WERI-Rb-1 (cell line): ENCODE data around the gene OSBP2.

ENCODE experiments used
- DNase-seq: peaks from one replicate; pipeline ENCODE4 v3.0.0-alpha.2; 2020
- H3K27ac ChIP-seq: fragments of 250-450 bp; sonication (Bioruptor Pico); 2 replicates; pipeline ENCODE4 v1.5.1; 2020; ENCODE audit warnings: mild to moderate bottlenecking, moderate library complexity
- H3K27me3 ChIP-seq: fragments of 250-450 bp; sonication (Bioruptor Pico); 2 replicates; pipeline ENCODE4 v1.5.1; 2021; ENCODE audit warnings: mild to moderate bottlenecking, low read depth, moderate library complexity; ENCODE audit not compliant: insufficient read depth, severe bottlenecking
- H3K36me3 ChIP-seq: fragments of 250-450 bp; sonication (Bioruptor Pico); 2 replicates; pipeline ENCODE4 v1.5.1; 2020; ENCODE audit warnings: mild to moderate bottlenecking, moderate library complexity
- H3K4me3 ChIP-seq: 2 replicates; pipeline ENCODE4 v1.5.1; 2011; ENCODE audit warnings: low read depth, mild to moderate bottlenecking, control low read depth, low read length
- H3K9me3 ChIP-seq: fragments of 250-450 bp; sonication (Bioruptor Pico); 2 replicates; pipeline ENCODE4 v1.5.1; 2021; ENCODE audit warnings: mild to moderate bottlenecking, moderate library complexity; ENCODE audit not compliant: severe bottlenecking
- CTCF ChIP-seq: IDR thresholded peaks from 2 replicates; pipeline ENCODE4 v1.5.1; 2011; ENCODE audit warnings: low read depth, mild to moderate bottlenecking, control low read depth, inconsistent platforms, low read length

Gene OSBP2

GRCh38 chr22:30832407-30832987 lies 137.8 kb downstream of the OSBP2 start:
- Histone ChIP-seq H3K9me3 (no peaks in the 10 kb centered on the region), H3K36me3 (no peaks in the 10 kb centered on the region), H3K27me3 (no peaks in the 10 kb centered on the region), H3K4me3 (no peak overlapping the region), H3K27ac (no peak overlapping the region)
- no peak for TF ChIP-seq CTCF
- no peak for DNase-seq

- Histone ChIP-seq H3K9me3 (peaks cover 4% of the 10 kb centered on the region), H3K27ac (no peak overlapping the region), H3K36me3 (no peaks in the 10 kb centered on the region), H3K27me3 (no peaks in the 10 kb centered on the region), H3K4me3 (no peak overlapping the region)
- DNase-seq = no peak
- no peak for TF ChIP-seq CTCF
Observed at GRCh38 chr22:30833322-30833721, 138.6 kb downstream of the OSBP2 start.

GRCh38 chr22:30837531-30837930 lies 142.9 kb downstream of the OSBP2 start:
- DNase-seq = no peak
- peaks cover 5% of the 10 kb centered on the region for H3K9me3 ChIP-seq
- H3K27me3 ChIP-seq = no peaks in the 10 kb centered on the region
- H3K4me3 ChIP-seq = no peak overlapping the region
- H3K36me3 ChIP-seq = no peaks in the 10 kb centered on the region
- no peak for TF ChIP-seq CTCF
- no peak overlapping the region for H3K27ac ChIP-seq

GRCh38 chr22:30838111-30838510 lies 143.4 kb downstream of the OSBP2 start:
- H3K4me3 ChIP-seq = no peak overlapping the region
- DNase-seq = no peak
- peaks cover 5% of the 10 kb centered on the region for H3K9me3 ChIP-seq
- H3K36me3 ChIP-seq = no peaks in the 10 kb centered on the region
- no peak overlapping the region for H3K27ac ChIP-seq
- H3K27me3 ChIP-seq = no peaks in the 10 kb centered on the region
- no peak for TF ChIP-seq CTCF

GRCh38 chr22:30841273-30841672 lies 146.6 kb downstream of the OSBP2 start:
- H3K4me3 ChIP-seq = no peak overlapping the region
- DNase-seq = no peak
- no peak overlapping the region for H3K27ac ChIP-seq
- H3K27me3 ChIP-seq = no peaks in the 10 kb centered on the region
- H3K9me3 ChIP-seq = peaks cover 5% of the 10 kb centered on the region
- no peak for TF ChIP-seq CTCF
- no peaks in the 10 kb centered on the region for H3K36me3 ChIP-seq

GRCh38 chr22:30843245-30843644 lies 148.6 kb downstream of the OSBP2 start:
- no peak for TF ChIP-seq CTCF
- Histone ChIP-seq H3K27me3 (no peaks in the 10 kb centered on the region), H3K27ac (no peak overlapping the region), H3K9me3 (peaks cover 2% of the 10 kb centered on the region), H3K4me3 (no peak overlapping the region), H3K36me3 (no peaks in the 10 kb centered on the region)
- DNase-seq = no peak
